A673 (cell line): ENCODE data around the gene LCN10. TPM values are rescaled to one million over a fixed set of nuclear protein-coding genes. Genes with fewer than 3 reads are reported as not detected.

Experiments used
- BruUV-seq: library from RNA; stranded (reverse); fragments of 400-500 nt; replicated peaks from 2 replicates; lab custom pipeline; 2021; lab: Mats Ljungman, UMichigan
- CTCF ChIA-PET: fragments of 300-600 bp; sonication (Branson Sonifier 250); formaldehyde crosslinking; loops from one replicate; lab custom pipeline; 2022; ENCODE audit warnings: antibody characterized with exemption; lab: Charles Lee
- POLR2A ChIA-PET: fragments of 300-600 bp; sonication (Branson Sonifier 250); formaldehyde crosslinking; loops from one replicate; lab custom pipeline; 2022; ENCODE audit warnings: antibody characterized with exemption; ENCODE audit not compliant: low non-redundant PET; lab: Charles Lee
- DNase-seq: peaks from one replicate; pipeline ENCODE4 v3.0.0-alpha.2; 2015; ENCODE audit warnings: low spot score
- H3K27ac ChIP-seq: fragments of 200-600 bp; sonication (generic); 2 replicates; pipeline ENCODE4 v1.5.1; 2016; ENCODE audit warnings: mixed run types, low read depth, mild to moderate bottlenecking, mixed read lengths, antibody characterized with exemption, low read length; ENCODE audit not compliant: poor library complexity, severe bottlenecking
- H3K27me3 ChIP-seq: fragments of 200-600 bp; sonication (generic); replicated peaks from 2 replicates; pipeline ENCODE4 v1.6.1; 2017; ENCODE audit warnings: mixed run types, low read depth, mild to moderate bottlenecking, mixed read lengths, antibody characterized with exemption, low read length; ENCODE audit not compliant: insufficient read depth, poor library complexity
- H3K36me3 ChIP-seq: fragments of 200-600 bp; sonication (generic); 2 replicates; pipeline ENCODE4 v1.6.1; 2016; ENCODE audit warnings: mixed run types, mild to moderate bottlenecking, mixed read lengths, antibody characterized with exemption, low read length; ENCODE audit not compliant: insufficient read depth, poor library complexity, severe bottlenecking
- H3K4me1 ChIP-seq: fragments of 200-600 bp; sonication (generic); 2 replicates; pipeline ENCODE4 v1.6.1; 2017; ENCODE audit warnings: mixed run types, mild to moderate bottlenecking, mixed read lengths, antibody characterized with exemption, low read length; ENCODE audit not compliant: insufficient read depth, poor library complexity, severe bottlenecking
- H3K4me3 ChIP-seq: fragments of 200-600 bp; sonication (generic); 2 replicates; pipeline ENCODE4 v1.5.1; 2016; ENCODE audit warnings: low read depth, mixed run types, mild to moderate bottlenecking, mixed read lengths, low read length; ENCODE audit not compliant: poor library complexity, severe bottlenecking
- H3K9me3 ChIP-seq: fragments of 200-600 bp; sonication (generic); 2 replicates; pipeline ENCODE4 v1.6.1; 2016; ENCODE audit warnings: mixed run types, low read depth, mild to moderate bottlenecking, mixed read lengths, antibody characterized with exemption, low read length; ENCODE audit not compliant: poor library complexity, severe bottlenecking
- CTCF ChIP-seq: fragments of 300-800, 200-600 bp; sonication (generic); conservative IDR thresholded peaks from 2 replicates; pipeline ENCODE4 v1.5.1; 2017; ENCODE audit warnings: low read depth, mild to moderate bottlenecking, antibody characterized with exemption, low read length, moderate library complexity, mixed read lengths
- EZH2 ChIP-seq: fragments of 200-600 bp; sonication (generic); IDR thresholded peaks from 2 replicates; pipeline ENCODE4 v1.6.1; 2017; ENCODE audit warnings: borderline replicate concordance, low read depth, mild to moderate bottlenecking, mixed read lengths, antibody characterized with exemption, low read length; ENCODE audit not compliant: poor library complexity, severe bottlenecking
- intact Hi-C: fragments of 100-400 bp; cut with micrococcal nuclease; formaldehyde crosslinking; loops from one replicate; pipeline ENCODE4 v1.10.0; 2022; ENCODE audit not compliant: unreplicated experiment
- microRNA-seq: library from miRNA; unstranded; fragments of <30 nt; microRNA quantifications from one replicate; pipeline ENCODE4 v1.2.0, GENCODE V29; 2021
- total RNA-seq: library from RNA; stranded (reverse); gene quantifications from 2 replicates; pipeline ENCODE4 v1.2.3, GENCODE V29; 2021

Gene LCN10
- total RNA-seq, 1 experiment from 2014 or later: 0.15 TPM

GRCh38 chr9:136688274-136689107, 54.2 kb downstream of the LCN10 start:
- H3K27me3 ChIP-seq: no peaks in the 10 kb centered on the region
- H3K27ac ChIP-seq: no peak overlapping the region
- H3K9me3 ChIP-seq: no peaks in the 10 kb centered on the region
- no TSS peak for BruUV-seq
- intact Hi-C loops: no loop called here
- no peak overlapping the region for H3K4me3 ChIP-seq
- DNase-seq: no peak
- TF ChIP-seq CTCF: no peak
- TF ChIP-seq EZH2: no peak
- POLR2A ChIA-PET: no interaction called here
- no peaks in the 10 kb centered on the region for H3K36me3 ChIP-seq
- H3K4me1 ChIP-seq: peaks cover 6% of the 10 kb centered on the region
- CTCF ChIA-PET: no interaction called here

Small RNAs within 50 kb of the gene (microRNA-seq; reads per million reads assigned to microRNA genes)
- gene MIR6722: 0.81 reads per million

Other genes starting within 250 kb of the LCN10 start
- 37.2 and 50.2 TPM in 2 replicates for gene NOTCH1, start 196.9 kb downstream of the LCN10 start, total RNA-seq
- gene EGFL7, start 80.0 kb downstream of the LCN10 start, total RNA-seq: 79.5 and 98.5 TPM in 2 replicates
- gene AGPAT2, start 55.5 kb downstream of the LCN10 start, total RNA-seq: 56.0 and 57.7 TPM in 2 replicates
- 26.4 and 35.3 TPM in 2 replicates for gene DIPK1B, start 30.4 kb downstream of the LCN10 start, total RNA-seq
- not detected in 2 replicates for gene LCN6, start 5.6 kb upstream of the LCN10 start, total RNA-seq
- not detected in 2 replicates for gene LCN8, start 15.3 kb upstream of the LCN10 start, total RNA-seq
- not detected in 2 replicates for gene LCN15, start 21.6 kb upstream of the LCN10 start, total RNA-seq
- 32.7 and 39.5 TPM in 2 replicates for gene TMEM141, start 48.4 kb upstream of the LCN10 start, total RNA-seq
- gene CCDC183, start 53.4 kb upstream of the LCN10 start, total RNA-seq: 0.46 TPM in 1 of 2 replicates, not detected in the other
- 208 and 210 TPM in 2 replicates for gene RABL6, start 65.0 kb upstream of the LCN10 start, total RNA-seq
- gene AJM1, start 99.5 kb upstream of the LCN10 start, total RNA-seq: 1.8 and 2.0 TPM in 2 replicates
- gene PHPT1, start 106.5 kb upstream of the LCN10 start, total RNA-seq: 94.7 and 109 TPM in 2 replicates
- 7.9 and 10.1 TPM in 2 replicates for gene MAMDC4, start 109.4 kb upstream of the LCN10 start, total RNA-seq
- gene EDF1, start 123.4 kb upstream of the LCN10 start, total RNA-seq: 321 and 330 TPM in 2 replicates
- 29.2 and 33.2 TPM in 2 replicates for gene TRAF2, start 143.6 kb upstream of the LCN10 start, total RNA-seq
- gene FBXW5, start 201.8 kb upstream of the LCN10 start, total RNA-seq: 76.7 and 81.8 TPM in 2 replicates
- gene C8G, start 202.3 kb upstream of the LCN10 start, total RNA-seq: 0.74 and 0.75 TPM in 2 replicates
- gene LCN12, start 209.3 kb upstream of the LCN10 start, total RNA-seq: 1.1 TPM in 1 of 2 replicates, not detected in the other
- not detected in 2 replicates for gene PTGDS, start 234.6 kb upstream of the LCN10 start, total RNA-seq
- gene LCNL1, start 240.1 kb upstream of the LCN10 start, total RNA-seq: not detected in 2 replicates
- gene PAXX, start 249.5 kb upstream of the LCN10 start, total RNA-seq: 91.5 and 99.5 TPM in 2 replicates